GM12891 (cell line): ENCODE data around the gene MKX.

Experiments used
- DNase-seq: peaks from one replicate; pipeline ENCODE4 v3.0.0; 2011; ENCODE audit warnings: low spot score; ENCODE audit not compliant: insufficient read length
- FAIRE-seq: peaks from 2 replicates; lab custom pipeline; 2011; peaks lifted over from hg19 to GRCh38; lab: Jason Lieb, UNC
- PAX5 ChIP-seq: IDR thresholded peaks from 2 replicates; pipeline ENCODE4 v1.6.1; 2011; ENCODE audit warnings: low read length, moderate library complexity, mild to moderate bottlenecking; ENCODE audit not compliant: insufficient read depth, severe bottlenecking
- POLR2A ChIP-seq: IDR thresholded peaks from 2 replicates; pipeline ENCODE4 v1.6.1; 2011; ENCODE audit warnings: low read depth, low read length, control low read depth
- POLR2AphosphoS5 ChIP-seq: IDR thresholded peaks from 2 replicates; pipeline ENCODE4 v1.6.1; 2011; ENCODE audit warnings: low read depth, low read length, control low read depth
- POU2F2 ChIP-seq: IDR thresholded peaks from 2 replicates; pipeline ENCODE4 v1.6.1; 2011; ENCODE audit warnings: low read depth, mild to moderate bottlenecking, control low read depth, low read length, moderate library complexity
- SPI1 ChIP-seq: IDR thresholded peaks from 2 replicates; pipeline ENCODE4 v1.6.1; 2011; ENCODE audit warnings: low read depth, low read length, control low read depth
- TAF1 ChIP-seq: IDR thresholded peaks from 2 replicates; pipeline ENCODE4 v1.6.1; 2011; ENCODE audit warnings: low read depth, low read length, control low read depth

The MKX gene

GRCh38 chr10:27661514-27662286 is 83.9 kb downstream of the MKX start:
- FAIRE-seq: no peak
- TF ChIP-seq PAX5 (no peak), POLR2A (no peak), POU2F2 (no peak), SPI1 (no peak), POLR2AphosphoS5 (no peak), TAF1 (no peak)
- no peak for DNase-seq

- FAIRE-seq (no peak), DNase-seq (no peak)
- TF ChIP-seq POU2F2 (no peak), PAX5 (no peak), TAF1 (no peak), SPI1 (no peak), POLR2A (no peak), POLR2AphosphoS5 (no peak)
These were observed 84.9 kb downstream of the MKX start for GRCh38 chr10:27660711-27661110.

GRCh38 chr10:27660268-27660667 is 85.4 kb downstream of the MKX start:
- FAIRE-seq: no peak
- DNase-seq: no peak
- TF ChIP-seq POLR2AphosphoS5: no peak
- TF ChIP-seq POU2F2: no peak

- no peak for FAIRE-seq
These were observed 85.8 kb downstream of the MKX start for GRCh38 chr10:27659786-27660185.

GRCh38 chr10:27658788-27659187 is 86.8 kb downstream of the MKX start:
- DNase-seq: no peak
- no peak for FAIRE-seq
- TF ChIP-seq POLR2A: no peak
- TF ChIP-seq PAX5: no peak
- no peak for TF ChIP-seq TAF1
- no peak for TF ChIP-seq SPI1
- no peak for TF ChIP-seq POU2F2
- no peak for TF ChIP-seq POLR2AphosphoS5

More at GRCh38 chr10:27659786-27660185, 85.8 kb downstream of the MKX start:
- no peak for DNase-seq
- TF ChIP-seq POLR2AphosphoS5: no peak

GRCh38 chr10:27655296-27655695 is 90.3 kb downstream of the MKX start:
- FAIRE-seq (no peak), DNase-seq (no peak)
- TF ChIP-seq POLR2AphosphoS5: no peak
- TF ChIP-seq SPI1: no peak
- TF ChIP-seq POU2F2: no peak
- TF ChIP-seq PAX5: no peak
- TF ChIP-seq POLR2A: no peak
- TF ChIP-seq TAF1: no peak

GRCh38 chr10:27654284-27654683 is 91.3 kb downstream of the MKX start:
- no peak for DNase-seq
- FAIRE-seq: no peak
- TF ChIP-seq SPI1 (no peak), POLR2AphosphoS5 (no peak), POLR2A (no peak), PAX5 (no peak), POU2F2 (no peak), TAF1 (no peak)

- TF ChIP-seq TAF1 (no peak), SPI1 (no peak), POU2F2 (no peak), POLR2A (no peak), PAX5 (no peak), POLR2AphosphoS5 (no peak)
- DNase-seq (no peak), FAIRE-seq (no peak)
These were observed 98.9 kb downstream of the MKX start for GRCh38 chr10:27646604-27647175.

GRCh38 chr10:27646194-27646593 is 99.4 kb downstream of the MKX start:
- FAIRE-seq: no peak
- DNase-seq: no peak
- TF ChIP-seq PAX5 (no peak), TAF1 (no peak), POLR2A (no peak), SPI1 (no peak), POU2F2 (no peak), POLR2AphosphoS5 (no peak)

GRCh38 chr10:27644307-27644939 is 101.2 kb downstream of the MKX start:
- no peak for FAIRE-seq
- TF ChIP-seq POLR2AphosphoS5: no peak
- no peak for TF ChIP-seq TAF1
- no peak for TF ChIP-seq PAX5
- TF ChIP-seq POLR2A: no peak
- TF ChIP-seq POU2F2: no peak
- no peak for TF ChIP-seq SPI1
- DNase-seq: no peak
